ENCODE measurements around the gene HES5. TPM values are rescaled to one million over a fixed set of nuclear protein-coding genes. Genes with fewer than 3 reads are reported as not detected.

The HES5 gene
- polyA plus RNA-seq, 3 donors: not detected

DNA sequence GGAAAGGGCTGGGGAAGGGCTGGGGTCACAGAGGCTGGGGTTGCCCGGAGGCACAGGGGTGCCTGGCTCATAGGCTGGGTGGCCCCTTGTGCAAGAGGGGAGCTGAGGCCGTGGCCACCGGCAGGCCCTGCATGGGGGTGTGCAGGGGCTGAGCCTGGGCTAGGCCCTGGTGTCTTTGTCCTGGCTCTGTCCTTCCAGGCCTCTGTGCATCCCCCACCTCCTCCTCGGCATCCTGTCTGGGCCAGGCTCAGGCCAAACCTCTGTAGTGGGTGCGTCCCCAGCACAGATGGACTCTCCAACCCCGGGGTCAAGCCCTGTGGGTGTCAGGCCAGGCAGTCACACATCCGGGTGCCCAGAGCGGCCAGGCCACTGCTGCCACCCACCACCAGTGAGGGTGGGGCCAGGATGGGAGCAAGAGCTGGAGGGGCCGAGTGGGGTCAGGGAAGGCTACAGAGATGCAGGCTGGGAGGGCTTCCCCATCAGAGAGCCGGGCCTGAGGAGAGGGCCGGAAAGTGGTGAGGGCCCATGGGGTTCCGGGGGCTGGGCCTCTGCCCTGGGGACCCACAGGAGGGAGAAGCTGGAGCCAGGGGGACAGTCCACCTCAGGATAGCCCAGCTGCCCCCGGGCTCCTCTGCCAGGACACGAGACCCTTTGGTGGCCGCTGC lies 23.0 kb downstream of the HES5 start:
- no peak overlapping the region for H3K27ac ChIP-seq (ENCODE audit: low read depth in 1 of 2, low read length in 2 of 2)
- WGBS (ENCODE audit: insufficient coverage): 80% methylated on average over 12 of the region's 15 CpGs
- DNase-seq: no peak
- no peak overlapping the region for H3K4me3 Mint-ChIP-seq
- H3K4me3 ChIP-seq (replicated peaks in 1 of 3; ENCODE audit: low read depth in 2 of 3, low read length in 3 of 3): no peak overlapping the region
- peaks cover 0 to 5% (median 0%) of the 10 kb centered on the region in 3 donors for H3K27me3 Mint-ChIP-seq (ENCODE audit: low read depth in 3 of 3)
- H3K36me3 ChIP-seq (replicated peaks in 1 of 2; ENCODE audit: control insufficient read depth in 1 of 2, insufficient read depth in 2 of 2, low read length in 2 of 2): peaks cover 48 to 49% of the 10 kb centered on the region in 2 donors
- H3K4me1 Mint-ChIP-seq: no peaks in the 10 kb centered on the region
- H3K9me3 Mint-ChIP-seq: no peaks in the 10 kb centered on the region
- intact Hi-C loops (cut with micrococcal nuclease): no loop called here
- H2AFZ ChIP-seq (ENCODE audit: insufficient read depth, low read depth, low read length, poor library complexity, severe bottlenecking): no peak overlapping the region
- no peaks in the 10 kb centered on the region for H3K4me1 ChIP-seq (ENCODE audit: control insufficient read depth in 1 of 2, insufficient read depth in 2 of 2, low read length in 2 of 2)
- H3K4me2 ChIP-seq (replicated peaks; ENCODE audit: extremely low read depth, low read length, poor library complexity, severe bottlenecking): no peak overlapping the region
- TF ChIP-seq, protein P1, sequence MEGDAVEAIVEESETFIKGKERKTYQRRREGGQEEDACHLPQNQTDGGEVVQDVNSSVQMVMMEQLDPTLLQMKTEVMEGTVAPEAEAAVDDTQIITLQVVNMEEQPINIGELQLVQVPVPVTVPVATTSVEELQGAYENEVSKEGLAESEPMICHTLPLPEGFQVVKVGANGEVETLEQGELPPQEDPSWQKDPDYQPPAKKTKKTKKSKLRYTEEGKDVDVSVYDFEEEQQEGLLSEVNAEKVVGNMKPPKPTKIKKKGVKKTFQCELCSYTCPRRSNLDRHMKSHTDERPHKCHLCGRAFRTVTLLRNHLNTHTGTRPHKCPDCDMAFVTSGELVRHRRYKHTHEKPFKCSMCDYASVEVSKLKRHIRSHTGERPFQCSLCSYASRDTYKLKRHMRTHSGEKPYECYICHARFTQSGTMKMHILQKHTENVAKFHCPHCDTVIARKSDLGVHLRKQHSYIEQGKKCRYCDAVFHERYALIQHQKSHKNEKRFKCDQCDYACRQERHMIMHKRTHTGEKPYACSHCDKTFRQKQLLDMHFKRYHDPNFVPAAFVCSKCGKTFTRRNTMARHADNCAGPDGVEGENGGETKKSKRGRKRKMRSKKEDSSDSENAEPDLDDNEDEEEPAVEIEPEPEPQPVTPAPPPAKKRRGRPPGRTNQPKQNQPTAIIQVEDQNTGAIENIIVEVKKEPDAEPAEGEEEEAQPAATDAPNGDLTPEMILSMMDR (IDR thresholded peaks at IDR 0.05): no peak
- no peak overlapping the region for H3K9ac ChIP-seq (ENCODE audit: insufficient read depth, low read length, poor library complexity, severe bottlenecking)
- peaks cover 28 to 40% of the 10 kb centered on the region in 2 donors for H3K36me3 Mint-ChIP-seq
- H4K20me1 ChIP-seq (ENCODE audit: insufficient read depth, low read length): peaks cover 46% of the 10 kb centered on the region
- no peaks in the 10 kb centered on the region for H3K79me2 ChIP-seq (ENCODE audit: insufficient read depth, low read length)
- H3K9me3 ChIP-seq (replicated peaks in 1 of 2; ENCODE audit: control insufficient read depth in 1 of 2, insufficient read depth in 1 of 2, low read length in 2 of 2): no peaks in the 10 kb centered on the region
- H3K27me3 ChIP-seq (ENCODE audit: control insufficient read depth in 2 of 2, insufficient read depth in 2 of 2, low read length in 2 of 2): no peaks in the 10 kb centered on the region
- H3K27ac Mint-ChIP-seq: no peak overlapping the region

DNA sequence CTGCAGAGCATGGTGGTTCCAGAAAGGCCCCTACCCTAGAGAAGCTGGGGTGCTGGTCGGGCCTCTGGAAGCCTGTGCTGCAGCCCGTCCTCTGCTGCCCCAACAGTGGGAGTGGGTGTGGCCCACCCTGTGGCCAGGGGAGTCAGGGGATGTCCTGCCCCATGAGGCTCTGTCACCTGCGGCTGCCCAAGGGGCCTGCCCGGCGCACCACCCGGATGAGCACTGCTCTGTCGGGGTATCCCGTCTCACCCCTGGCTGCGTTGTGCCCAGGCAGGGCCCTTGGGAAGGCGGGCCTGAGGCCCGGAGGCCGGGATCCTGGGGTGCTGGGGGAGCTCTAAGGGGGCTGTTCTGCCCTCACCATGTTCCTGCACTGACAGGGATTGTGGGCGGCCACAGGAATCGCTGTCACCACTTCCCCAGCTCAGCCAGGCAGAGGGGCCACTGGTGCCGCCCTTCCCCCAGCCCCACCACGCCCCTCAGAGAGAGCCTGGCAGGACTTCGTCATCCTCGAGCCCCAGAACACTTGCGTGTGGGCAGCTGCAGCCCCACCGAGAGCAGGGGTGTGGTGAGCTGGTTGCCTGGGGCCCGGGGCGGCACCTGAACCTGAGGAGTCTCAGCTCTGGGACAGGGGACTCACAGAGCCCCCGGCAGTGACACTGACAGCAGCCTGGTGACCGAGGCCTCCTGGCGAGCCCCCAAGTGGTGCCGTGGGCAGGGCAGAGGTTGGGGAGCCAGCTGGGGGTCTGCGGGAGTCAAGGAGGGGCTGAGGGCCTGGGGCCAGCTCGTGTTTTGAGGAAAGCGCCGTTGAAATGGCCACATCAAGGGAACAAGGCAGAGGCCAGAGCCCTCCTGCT lies 23.8 kb downstream of the HES5 start:
- Mint-ChIP-seq H3K27ac (no peak overlapping the region), H3K4me3 (no peak overlapping the region), H3K4me1 (no peaks in the 10 kb centered on the region), H3K36me3 (peaks cover 22 to 32% of the 10 kb centered on the region in 2 donors), H3K9me3 (no peaks in the 10 kb centered on the region), H3K27me3 (ENCODE audit: low read depth in 3 of 3) (peaks cover 0 to 5% (median 0%) of the 10 kb centered on the region in 3 donors)
- Histone ChIP-seq H3K27me3 (ENCODE audit: control insufficient read depth in 2 of 2, insufficient read depth in 2 of 2, low read length in 2 of 2) (no peaks in the 10 kb centered on the region), H2AFZ (ENCODE audit: insufficient read depth, low read depth, low read length, poor library complexity, severe bottlenecking) (no peak overlapping the region), H4K20me1 (ENCODE audit: insufficient read depth, low read length) (peaks cover 38% of the 10 kb centered on the region), H3K9ac (ENCODE audit: insufficient read depth, low read length, poor library complexity, severe bottlenecking) (no peak overlapping the region), H3K4me1 (ENCODE audit: control insufficient read depth in 1 of 2, insufficient read depth in 2 of 2, low read length in 2 of 2) (no peaks in the 10 kb centered on the region), H3K4me2 (replicated peaks; ENCODE audit: extremely low read depth, low read length, poor library complexity, severe bottlenecking) (no peak overlapping the region), H3K9me3 (replicated peaks in 1 of 2; ENCODE audit: control insufficient read depth in 1 of 2, insufficient read depth in 1 of 2, low read length in 2 of 2) (no peaks in the 10 kb centered on the region), H3K79me2 (ENCODE audit: insufficient read depth, low read length) (no peaks in the 10 kb centered on the region), H3K4me3 (replicated peaks in 1 of 3; ENCODE audit: low read depth in 2 of 3, low read length in 3 of 3) (no peak overlapping the region), H3K36me3 (replicated peaks in 1 of 2; ENCODE audit: control insufficient read depth in 1 of 2, insufficient read depth in 2 of 2, low read length in 2 of 2) (peaks cover 40 to 41% of the 10 kb centered on the region in 2 donors), H3K27ac (ENCODE audit: low read depth in 1 of 2, low read length in 2 of 2) (no peak overlapping the region)
- WGBS (ENCODE audit: insufficient coverage): 70% methylated on average over 27 of the region's 30 CpGs
- DNase-seq: no peak
- TF ChIP-seq, protein P1 (IDR thresholded peaks at IDR 0.05): no peak
- intact Hi-C loops (cut with micrococcal nuclease): no loop called here
